GM23338 (cell line): Measurements from ENCODE around the gene APBA2. TPM values are rescaled to one million over a fixed set of nuclear protein-coding genes. Genes with fewer than 3 reads are reported as not detected.

Experiments
- ATAC-seq: fragments of 200-7000 bp; cut with Tn5 transposase; 3 replicates; pipeline ENCODE4 v1.9.1; 2020
- DNase-seq: peaks from one replicate; pipeline ENCODE4 v3.0.0-alpha.2; 2015; ENCODE audit warnings: low spot score
- H2AFZ ChIP-seq: fragments of 200-600 bp; sonication (generic); 2 replicates; pipeline ENCODE4 v1.8.0; 2016; ENCODE audit warnings: antibody characterized with exemption, mild to moderate bottlenecking, moderate library complexity
- H3F3A ChIP-seq: fragments of 200-600 bp; sonication (generic); replicated peaks from 2 replicates; pipeline ENCODE4 v1.8.0; 2017; ENCODE audit warnings: antibody characterized with exemption, mixed run types, low read depth
- H3K27ac ChIP-seq: fragments of 200-600 bp; sonication (generic); 2 replicates; pipeline ENCODE4 v1.6.1; 2016; ENCODE audit warnings: low read depth
- H3K27me3 ChIP-seq: fragments of 200-600 bp; sonication (generic); 2 replicates; pipeline ENCODE4 v1.8.0; 2016; ENCODE audit warnings: mild to moderate bottlenecking, mixed run types, moderate library complexity; ENCODE audit not compliant: insufficient read depth
- H3K36me3 ChIP-seq: fragments of 200-600 bp; sonication (generic); 2 replicates; pipeline ENCODE4 v1.8.0; 2016; ENCODE audit warnings: mild to moderate bottlenecking; ENCODE audit not compliant: insufficient read depth
- H3K4me1 ChIP-seq: fragments of 200-600 bp; sonication (generic); 2 replicates; pipeline ENCODE4 v1.8.0; 2016; ENCODE audit warnings: mild to moderate bottlenecking, moderate library complexity; ENCODE audit not compliant: insufficient read depth
- H3K4me2 ChIP-seq: fragments of 200-600 bp; sonication (generic); 2 replicates; pipeline ENCODE4 v1.7.1; 2017; ENCODE audit warnings: mixed run types
- H3K4me3 ChIP-seq: fragments of 200-600 bp; sonication (generic); 2 replicates; pipeline ENCODE4 v1.6.1; 2016; ENCODE audit warnings: mixed run types
- H3K79me2 ChIP-seq: fragments of 200-600 bp; sonication (generic); replicated peaks from 2 replicates; pipeline ENCODE4 v1.8.0; 2017; ENCODE audit warnings: mild to moderate bottlenecking; ENCODE audit not compliant: insufficient read depth
- H3K9me2 ChIP-seq: fragments of 200-600 bp; sonication (generic); 2 replicates; pipeline ENCODE4 v1.8.0; 2017; ENCODE audit not compliant: insufficient read depth
- H4K20me1 ChIP-seq: fragments of 200-600 bp; sonication (generic); replicated peaks from 2 replicates; pipeline ENCODE4 v1.8.0; 2017; ENCODE audit warnings: mild to moderate bottlenecking; ENCODE audit not compliant: insufficient read depth
- H3K27ac Mint-ChIP-seq: 2 replicates; pipeline ENCODE4 v1.8.0; 2020; ENCODE audit warnings: inconsistent platforms, mild to moderate bottlenecking, moderate library complexity, mixed read lengths
- H3K27me3 Mint-ChIP-seq: 3 replicates; pipeline ENCODE4 v1.8.0; 2022; ENCODE audit warnings: low read depth, mild to moderate bottlenecking, moderate library complexity, mixed read lengths, inconsistent platforms; ENCODE audit not compliant: insufficient read depth, poor library complexity
- H3K36me3 Mint-ChIP-seq: 3 replicates; pipeline ENCODE4 v1.8.0; 2021; ENCODE audit warnings: low read depth, mild to moderate bottlenecking, inconsistent platforms, moderate library complexity, mixed read lengths
- H3K4me1 Mint-ChIP-seq: 3 replicates; pipeline ENCODE4 v1.8.0; 2020; ENCODE audit warnings: mild to moderate bottlenecking, inconsistent platforms, mixed read lengths
- H3K4me3 Mint-ChIP-seq: 3 replicates; pipeline ENCODE4 v1.8.0; 2021; ENCODE audit warnings: moderate library complexity, mild to moderate bottlenecking, inconsistent platforms, mixed read lengths
- H3K9me3 Mint-ChIP-seq: 3 replicates; pipeline ENCODE4 v1.8.0; 2020; ENCODE audit warnings: moderate library complexity, mild to moderate bottlenecking, inconsistent platforms, mixed read lengths
- CREB1 ChIP-seq: fragments of 250-450 bp; sonication (Bioruptor Pico); IDR thresholded peaks from 2 replicates; pipeline ENCODE4 v1.5.0; 2020; ENCODE audit warnings: low read depth, mild to moderate bottlenecking, moderate library complexity
- CTCF ChIP-seq, 2 experiments: fragments of 200-600 bp in 1 of 2; sonication (generic) in 1 of 2; conservative IDR thresholded peaks; 2 replicates each; pipeline versions ENCODE4 v1.5.1 to v1.6.1; 2016 to 2017; ENCODE audit warnings: antibody characterized with exemption in 2 of 2, low read depth in 2 of 2, mild to moderate bottlenecking in 2 of 2, moderate library complexity in 1 of 2
- ETS1 ChIP-seq: IDR thresholded peaks from 2 replicates; pipeline ENCODE4 v1.6.1; 2016; ENCODE audit warnings: antibody characterized with exemption
- EZH2 ChIP-seq: fragments of 200-600 bp; sonication (generic); IDR thresholded peaks from one replicate; pipeline ENCODE4 v1.8.0; 2017; ENCODE audit warnings: antibody characterized with exemption, mild to moderate bottlenecking, low read depth; ENCODE audit not compliant: unreplicated experiment
- EZH2phosphoT487 ChIP-seq: fragments of 200-600 bp; sonication (generic); IDR thresholded peaks from one replicate; pipeline ENCODE4 v1.8.1; 2018; ENCODE audit warnings: antibody characterized with exemption; ENCODE audit not compliant: unreplicated experiment
- NANOG ChIP-seq: IDR thresholded peaks from 2 replicates; pipeline ENCODE4 v1.6.1; 2016; ENCODE audit warnings: antibody characterized with exemption, borderline replicate concordance
- ZNF114 ChIP-seq: fragments of 250-450 bp; sonication (Bioruptor Pico); IDR thresholded peaks from 2 replicates; pipeline ENCODE4 v1.5.0; 2020; ENCODE audit warnings: mild to moderate bottlenecking, moderate library complexity
- ZNF462 ChIP-seq: fragments of 250-450 bp; sonication (Bioruptor Pico); IDR thresholded peaks from 2 replicates; pipeline ENCODE4 v1.5.0; 2020; ENCODE audit warnings: mild to moderate bottlenecking, moderate library complexity
- polyA plus RNA-seq: library from polyadenylated mRNA; unstranded; fragments of >200 nt; fragmentation: Nextera tagmentation; extraction: Ambion mirVana; gene quantifications from 2 replicates; pipeline ENCODE4 v1.2.1, GENCODE V29; 2016
- total RNA-seq: library from RNA; depleted of rRNA; stranded (reverse); fragments of >200 nt; shearing (Covaris generic); gene quantifications from 2 replicates; pipeline ENCODE4 v1.2.3, GENCODE V29; 2014

The APBA2 gene
- total and polyA plus RNA-seq, 2 experiments from 2014 or later, result 5.9 to 24.7 TPM

- H3K4me1 ChIP-seq, result no peaks in the 10 kb centered on the region
- H3K27me3 Mint-ChIP-seq, result no peaks in the 10 kb centered on the region
- H3K9me3 Mint-ChIP-seq, result no peaks in the 10 kb centered on the region
- no peaks in the 10 kb centered on the region for H3K27me3 ChIP-seq
- no peak overlapping the region for H2AFZ ChIP-seq
- H3K4me3 ChIP-seq, result no peak overlapping the region
- TF ChIP-seq CREB1 (CRISPR knock-in tag), result no peak
- no peak for TF ChIP-seq NANOG
- no peak for TF ChIP-seq EZH2
- TF ChIP-seq ZNF462 (CRISPR knock-in tag), result no peak
- no peak for TF ChIP-seq ZNF114
- TF ChIP-seq EZH2phosphoT487, result no peak
- no peak for TF ChIP-seq ETS1
- TF ChIP-seq CTCF (conservative IDR thresholded peaks at IDR 0.05; ENCODE audit: low read depth in 2 of 2), result peak; percentile 87 to 93
- DNase-seq, result peak; percentile 85
- no peak overlapping the region for H3K27ac Mint-ChIP-seq
- H3K4me1 Mint-ChIP-seq, result peaks cover 3% of the 10 kb centered on the region; the same call in 2 of the 3 replicates
- H3K36me3 ChIP-seq, result no peaks in the 10 kb centered on the region
- H3K27ac ChIP-seq, result no peak overlapping the region
- H3K9me2 ChIP-seq, result no peaks in the 10 kb centered on the region
- H3K79me2 ChIP-seq, result no peaks in the 10 kb centered on the region
- H3K36me3 Mint-ChIP-seq, result no peaks in the 10 kb centered on the region
- H4K20me1 ChIP-seq, result no peaks in the 10 kb centered on the region
- H3K4me3 Mint-ChIP-seq, result no peak overlapping the region
- peak; percentile 87 for ATAC-seq
- H3F3A ChIP-seq, result no peaks in the 10 kb centered on the region
- no peak overlapping the region for H3K4me2 ChIP-seq
Measured at GRCh38 chr15:28975766-28976179, 90.0 kb downstream of the APBA2 start.
